Activated CD4-positive, alpha-beta memory T cell treated with anti-CD3 and anti-CD28 coated beads for 36 hours (primary cell): ENCODE measurements around the gene ARL6IP6. TPM values are rescaled to one million over a fixed set of nuclear protein-coding genes. Genes with fewer than 3 reads are reported as not detected.
"Not testable (repeated sequence)": the region's sequence is repeated elsewhere in the genome, so short reads cannot be mapped to it uniquely, and the experiment has no call there.

Experiments
- CTCF ChIA-PET: fragments of 350-600 bp; sonication (Branson Sonifier 250); formaldehyde crosslinking; loops from one replicate; lab custom pipeline; 2021; ENCODE audit warnings: antibody characterized with exemption, inconsistent platforms; lab: Charles Lee
- POLR2A ChIA-PET: fragments of 350-600 bp; sonication (Branson Sonifier 250); formaldehyde crosslinking; loops from one replicate; lab custom pipeline; 2021; ENCODE audit warnings: antibody characterized with exemption; lab: Charles Lee
- DNase-seq: peaks from one replicate; pipeline ENCODE4 v3.0.0-alpha.2; 2020
- H3K27ac Mint-ChIP-seq: one replicate; pipeline ENCODE4 v1.8.0; 2021; ENCODE audit warnings: mixed read lengths
- H3K27me3 Mint-ChIP-seq: one replicate; pipeline ENCODE4 v1.8.0; 2021; ENCODE audit warnings: mixed read lengths
- H3K36me3 Mint-ChIP-seq: one replicate; pipeline ENCODE4 v1.8.0; 2021; ENCODE audit warnings: mixed read lengths
- H3K4me1 Mint-ChIP-seq: one replicate; pipeline ENCODE4 v1.8.0; 2021; ENCODE audit warnings: low read depth, mixed read lengths
- H3K4me3 Mint-ChIP-seq: one replicate; pipeline ENCODE4 v1.8.0; 2021; ENCODE audit warnings: mild to moderate bottlenecking, mixed read lengths
- H3K9me3 Mint-ChIP-seq: one replicate; pipeline ENCODE4 v1.8.0; 2021; ENCODE audit warnings: mixed read lengths
- intact Hi-C: fragments of 100-400 bp; cut with micrococcal nuclease; formaldehyde crosslinking; loops from one replicate; pipeline ENCODE4 v1.15.1; 2023
- total RNA-seq, 2 experiments: library from RNA; stranded (reverse); gene quantifications; one replicate each; pipeline ENCODE4 v1.2.3, GENCODE V29; 2021

ARL6IP6 gene
- total RNA-seq, 2 experiments from 2014 or later = 27.9 to 29.1 TPM

DNA sequence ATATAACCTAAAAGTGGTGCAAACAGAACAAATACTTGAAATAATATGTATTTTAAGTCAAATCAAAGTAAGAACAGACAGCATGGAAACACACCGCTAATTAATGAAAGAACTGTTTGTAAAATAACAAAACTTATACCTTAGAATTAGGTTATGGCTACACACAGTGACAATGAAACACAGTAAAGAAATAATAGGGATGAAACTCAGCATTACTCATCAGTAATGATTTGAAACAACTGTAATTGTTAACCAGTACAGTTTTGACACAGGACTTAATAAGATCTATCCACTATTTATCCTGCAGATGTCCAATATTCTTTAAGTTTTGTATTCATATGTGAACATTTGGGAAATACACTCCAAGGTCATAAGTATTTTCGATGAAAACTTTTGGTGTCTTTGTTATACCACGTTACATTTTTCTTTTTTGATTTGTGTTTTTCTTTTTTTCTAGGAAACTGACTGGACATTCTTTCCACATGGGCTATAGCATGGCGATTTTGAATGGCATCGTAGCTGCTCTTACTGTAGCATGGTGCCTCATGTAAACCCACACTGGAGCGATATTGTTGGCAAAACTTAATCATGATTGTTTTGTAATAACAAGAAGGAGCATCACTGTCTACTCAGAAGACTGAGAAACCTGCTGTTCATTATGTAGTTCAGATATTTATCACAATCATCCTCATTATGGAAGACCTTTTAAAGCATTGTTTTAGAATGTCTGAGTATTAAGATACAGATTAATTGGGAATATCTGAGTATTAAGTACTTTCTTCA is 41.1 kb downstream of the ARL6IP6 start:
- Mint-ChIP-seq H3K27ac (no peak overlapping the region), H3K9me3 (no peaks in the 10 kb centered on the region), H3K36me3 (peaks cover 35% of the 10 kb centered on the region), H3K27me3 (no peaks in the 10 kb centered on the region), H3K4me3 (no peak overlapping the region), H3K4me1 (peaks cover 9% of the 10 kb centered on the region)
- intact Hi-C loops = no loop called here
- ChIA-PET CTCF (no interaction called here), POLR2A (no interaction called here)
- no peak for DNase-seq

GRCh38 chr2:152761214-152761613 is 42.8 kb downstream of the ARL6IP6 start:
- POLR2A ChIA-PET = no interaction called here
- DNase-seq = no peak
- Mint-ChIP-seq H3K4me1 (peaks cover 9% of the 10 kb centered on the region), H3K27me3 (no peaks in the 10 kb centered on the region), H3K9me3 (no peaks in the 10 kb centered on the region), H3K36me3 (peaks cover 26% of the 10 kb centered on the region), H3K4me3 (no peak overlapping the region), H3K27ac (no peak overlapping the region)
- intact Hi-C loops = no loop called here
- CTCF ChIA-PET = no interaction called here

GRCh38 chr2:152762202-152762601 is 43.8 kb downstream of the ARL6IP6 start:
- H3K4me1 Mint-ChIP-seq = peaks cover 9% of the 10 kb centered on the region
- CTCF ChIA-PET = no interaction called here
- H3K9me3 Mint-ChIP-seq = no peaks in the 10 kb centered on the region
- no peak overlapping the region for H3K27ac Mint-ChIP-seq
- H3K36me3 Mint-ChIP-seq = peaks cover 22% of the 10 kb centered on the region
- no peak for DNase-seq
- intact Hi-C loops = no loop called here
- POLR2A ChIA-PET = no interaction called here
- H3K27me3 Mint-ChIP-seq = no peaks in the 10 kb centered on the region
- no peak overlapping the region for H3K4me3 Mint-ChIP-seq

- H3K36me3 Mint-ChIP-seq = peaks cover 22% of the 10 kb centered on the region
- H3K4me3 Mint-ChIP-seq, H3K27me3 Mint-ChIP-seq, intact Hi-C loops, POLR2A ChIA-PET, DNase-seq, H3K4me1 Mint-ChIP-seq, CTCF ChIA-PET, H3K9me3 Mint-ChIP-seq, H3K27ac Mint-ChIP-seq: not testable (repeated sequence)
These were observed 44.8 kb downstream of the ARL6IP6 start for GRCh38 chr2:152763208-152763607.

DNA sequence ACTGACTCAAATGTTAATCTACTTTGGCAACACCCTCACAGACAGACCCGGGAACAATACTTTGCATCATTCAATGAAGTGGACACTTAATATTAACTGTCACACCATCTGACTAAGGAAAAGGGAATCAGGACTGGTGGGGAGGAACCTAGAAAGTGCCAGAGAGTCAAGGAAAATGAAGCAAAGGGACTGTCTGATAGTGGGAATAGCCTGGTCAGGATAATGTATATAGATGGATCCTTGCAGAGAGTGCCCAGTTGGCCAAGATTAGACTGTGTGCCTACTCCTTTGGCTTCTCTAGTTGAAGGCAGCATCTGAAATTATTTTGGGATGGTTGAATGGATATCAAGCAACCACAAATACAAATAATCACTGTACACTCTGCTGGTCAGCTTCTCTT is 45.2 kb downstream of the ARL6IP6 start:
- Mint-ChIP-seq H3K36me3 (peaks cover 22% of the 10 kb centered on the region), H3K9me3 (no peaks in the 10 kb centered on the region), H3K4me1 (peaks cover 9% of the 10 kb centered on the region), H3K4me3 (no peak overlapping the region), H3K27me3 (no peaks in the 10 kb centered on the region), H3K27ac (no peak overlapping the region)
- ChIA-PET CTCF (no interaction called here), POLR2A (no interaction called here)
- intact Hi-C loops = no loop called here
- DNase-seq = no peak

- Mint-ChIP-seq H3K36me3 (peaks cover 14% of the 10 kb centered on the region), H3K9me3 (no peaks in the 10 kb centered on the region), H3K4me3 (no peak overlapping the region), H3K27ac (no peak overlapping the region), H3K4me1 (no peaks in the 10 kb centered on the region), H3K27me3 (no peaks in the 10 kb centered on the region)
- ChIA-PET POLR2A (no interaction called here), CTCF (no interaction called here)
- intact Hi-C loops = no loop called here
- DNase-seq = no peak
These were observed 48.5 kb downstream of the ARL6IP6 start for GRCh38 chr2:152766928-152767327.

DNA sequence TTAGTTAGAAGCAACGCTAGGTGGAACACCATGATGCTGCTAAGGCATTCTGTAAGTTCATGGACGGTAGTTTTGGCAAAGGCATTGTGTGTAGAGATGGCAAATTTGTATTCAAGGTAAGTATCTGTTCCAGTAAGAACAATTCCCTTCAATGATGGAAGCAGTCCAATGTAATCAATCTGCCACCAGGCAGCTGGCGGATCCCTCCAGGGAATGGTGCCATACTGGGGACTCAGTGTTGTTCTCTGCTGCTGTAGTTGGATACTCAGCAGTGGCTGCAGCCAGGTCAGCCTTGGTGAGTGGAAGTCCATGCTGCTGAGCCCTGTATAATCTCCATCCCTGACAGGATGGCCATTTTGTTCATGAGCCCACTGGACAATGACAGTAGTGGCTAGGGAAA is 62.8 kb downstream of the ARL6IP6 start:
- H3K9me3 Mint-ChIP-seq = no peaks in the 10 kb centered on the region
- no peaks in the 10 kb centered on the region for H3K4me1 Mint-ChIP-seq
- no peak overlapping the region for H3K4me3 Mint-ChIP-seq
- peaks cover 4% of the 10 kb centered on the region for H3K27me3 Mint-ChIP-seq
- intact Hi-C loops = no loop called here
- H3K27ac Mint-ChIP-seq = no peak overlapping the region
- POLR2A ChIA-PET = no interaction called here
- no peak for DNase-seq
- CTCF ChIA-PET = no interaction called here
- no peaks in the 10 kb centered on the region for H3K36me3 Mint-ChIP-seq

DNA sequence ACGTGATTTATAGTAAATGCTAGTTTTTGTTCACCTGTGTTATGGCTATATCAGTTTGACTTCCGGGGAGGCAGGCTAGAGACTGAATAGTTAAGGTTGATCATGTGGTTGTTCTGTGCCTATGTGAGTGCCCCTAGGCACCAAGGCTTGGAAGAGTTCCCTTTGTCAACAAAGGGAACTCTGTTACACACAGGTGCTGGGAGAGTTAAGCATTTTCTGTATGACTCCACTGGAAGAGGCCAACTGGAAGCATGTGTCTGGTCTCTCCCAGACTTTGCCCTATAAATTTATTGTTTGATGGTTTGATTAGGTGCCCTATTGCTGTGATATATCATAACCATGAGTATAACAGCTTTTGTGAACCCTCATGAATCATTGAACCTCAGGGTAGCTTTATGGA is 63.8 kb downstream of the ARL6IP6 start:
- H3K27ac Mint-ChIP-seq = no peak overlapping the region
- peaks cover 4% of the 10 kb centered on the region for H3K27me3 Mint-ChIP-seq
- DNase-seq = no peak
- H3K36me3 Mint-ChIP-seq = no peaks in the 10 kb centered on the region
- ChIA-PET CTCF (no interaction called here), POLR2A (interaction anchor here (0.7 kb wide), 1 partner anchor 45 kb away, joined by 3 read pairs; no protein-coding TSS in a partner anchor)
- no peaks in the 10 kb centered on the region for H3K9me3 Mint-ChIP-seq
- no peak overlapping the region for H3K4me3 Mint-ChIP-seq
- H3K4me1 Mint-ChIP-seq = no peaks in the 10 kb centered on the region
- intact Hi-C loops = no loop called here

GRCh38 chr2:152790883-152791282 is 72.5 kb downstream of the ARL6IP6 start:
- Mint-ChIP-seq H3K9me3 (no peaks in the 10 kb centered on the region), H3K27me3 (peaks cover 2% of the 10 kb centered on the region), H3K27ac (no peak overlapping the region), H3K36me3 (no peaks in the 10 kb centered on the region), H3K4me3 (no peak overlapping the region), H3K4me1 (no peaks in the 10 kb centered on the region)
- intact Hi-C loops = no loop called here
- ChIA-PET CTCF (no interaction called here), POLR2A (no interaction called here)
- no peak for DNase-seq

DNA sequence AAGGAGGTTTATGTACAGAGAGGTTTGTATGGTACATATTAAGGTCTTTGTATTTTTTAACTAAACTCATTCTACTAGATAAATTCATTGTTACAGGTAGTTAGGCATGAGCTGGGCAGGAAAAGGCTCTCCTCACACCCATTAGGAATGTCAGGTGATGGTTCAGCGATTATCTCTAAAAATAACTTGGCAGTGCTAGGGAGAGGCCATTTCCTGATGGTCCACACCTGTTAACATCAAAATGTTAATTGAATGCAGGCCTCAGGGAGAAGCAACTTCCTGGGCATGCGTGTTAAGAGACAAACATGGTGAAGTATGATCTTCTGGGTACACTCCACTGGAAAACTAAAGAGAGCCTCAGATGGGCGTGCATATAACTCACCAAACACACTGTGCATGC is 73.6 kb downstream of the ARL6IP6 start:
- no peaks in the 10 kb centered on the region for H3K4me1 Mint-ChIP-seq
- H3K4me3 Mint-ChIP-seq = no peak overlapping the region
- CTCF ChIA-PET = no interaction called here
- POLR2A ChIA-PET = no interaction called here
- no peaks in the 10 kb centered on the region for H3K9me3 Mint-ChIP-seq
- no peak overlapping the region for H3K27ac Mint-ChIP-seq
- intact Hi-C loops = no loop called here
- H3K27me3 Mint-ChIP-seq = peaks cover 2% of the 10 kb centered on the region
- DNase-seq = no peak
- no peaks in the 10 kb centered on the region for H3K36me3 Mint-ChIP-seq

- Mint-ChIP-seq H3K4me1 (no peaks in the 10 kb centered on the region), H3K27ac (no peak overlapping the region), H3K4me3 (no peak overlapping the region), H3K36me3 (no peaks in the 10 kb centered on the region), H3K27me3 (peaks cover 2% of the 10 kb centered on the region), H3K9me3 (no peaks in the 10 kb centered on the region)
- intact Hi-C loops = no loop called here
- no peak for DNase-seq
- ChIA-PET POLR2A (no interaction called here), CTCF (no interaction called here)
These were observed 74.6 kb downstream of the ARL6IP6 start for GRCh38 chr2:152792974-152793373.

- Mint-ChIP-seq H3K27me3 (no peaks in the 10 kb centered on the region), H3K9me3 (no peaks in the 10 kb centered on the region), H3K27ac (no peak overlapping the region), H3K36me3 (no peaks in the 10 kb centered on the region), H3K4me3 (no peak overlapping the region), H3K4me1 (no peaks in the 10 kb centered on the region)
- intact Hi-C loops = no loop called here
- ChIA-PET POLR2A (no interaction called here), CTCF (no interaction called here)
- no peak for DNase-seq
These were observed 78.5 kb downstream of the ARL6IP6 start for GRCh38 chr2:152796941-152797340.
